Stimulated activated CD4-positive, alpha-beta T cell treated with anti-CD3 and anti-CD28 coated beads, Interleukin-2, amount 100 ng/mL, for 4 hours (primary cell): ENCODE measurements around the gene FRMD4B.
"Not testable (repeated sequence)": the region's sequence is repeated elsewhere in the genome, so short reads cannot be mapped to it uniquely, and the experiment has no call there.

Experiments used
- DNase-seq: peaks from one replicate; pipeline ENCODE4 v3.0.0-alpha.2; 2020; ENCODE audit warnings: low read depth

Gene FRMD4B

DNA sequence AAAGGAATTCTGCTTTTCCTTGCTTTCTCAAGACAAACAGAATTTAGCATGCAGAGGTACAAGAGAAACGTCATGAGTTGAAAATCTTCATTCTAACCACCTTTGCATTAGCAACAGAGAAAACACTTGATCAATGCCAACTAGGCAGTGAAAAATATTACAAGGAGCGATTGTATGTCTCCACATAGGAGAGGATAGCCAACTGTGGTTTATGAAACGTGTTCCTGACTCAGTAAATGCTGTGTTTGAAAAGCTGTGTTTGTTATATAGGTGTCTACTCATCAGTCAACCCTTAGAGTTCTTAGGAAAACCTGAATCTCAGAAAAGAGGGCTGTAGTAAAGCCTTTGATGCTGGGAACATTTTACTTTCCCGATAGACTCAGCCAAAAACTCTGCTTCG, 102.4 kb downstream of the FRMD4B start:
- no peak for DNase-seq

DNA sequence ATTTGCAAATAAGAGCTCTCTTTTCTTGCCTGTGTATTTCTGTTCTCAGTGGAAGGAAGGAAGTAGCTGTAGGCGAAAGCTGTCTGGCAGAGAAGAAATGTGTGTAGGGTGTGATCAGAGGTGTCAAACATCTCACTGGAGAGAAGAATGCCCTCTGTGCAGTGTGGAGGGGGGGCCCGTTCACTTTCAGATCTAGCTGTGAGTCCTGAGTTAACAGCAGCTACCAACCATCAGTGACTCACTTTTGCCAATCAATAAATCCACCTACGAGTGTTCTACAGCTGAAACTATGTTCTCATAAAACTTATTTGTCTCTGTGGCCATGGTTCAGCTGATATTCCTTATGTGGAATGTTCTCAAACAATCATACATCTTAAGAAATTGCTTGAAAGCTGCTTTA, 103.7 kb downstream of the FRMD4B start:
- DNase-seq = peak; percentile 63

DNA sequence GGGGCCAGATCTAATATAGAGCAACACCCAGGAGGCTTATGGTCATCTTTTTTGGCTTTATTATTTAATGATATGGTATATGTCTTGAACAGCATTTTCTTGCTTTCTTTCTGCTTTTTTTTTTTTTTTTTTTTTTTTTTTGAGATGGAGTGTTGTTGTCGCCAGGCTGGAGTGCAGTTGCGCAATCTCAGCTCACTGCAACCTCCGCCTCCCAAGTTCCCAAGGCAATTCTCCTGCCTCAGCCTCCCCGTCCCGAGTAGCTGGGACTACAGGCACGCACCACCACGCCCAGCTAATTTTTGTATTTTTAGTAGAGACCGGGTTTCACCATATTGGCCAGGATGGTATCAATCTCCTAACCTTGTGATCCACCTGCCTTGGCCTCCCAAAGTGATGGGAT, 108.5 kb downstream of the FRMD4B start:
- DNase-seq = not testable (repeated sequence)

DNA sequence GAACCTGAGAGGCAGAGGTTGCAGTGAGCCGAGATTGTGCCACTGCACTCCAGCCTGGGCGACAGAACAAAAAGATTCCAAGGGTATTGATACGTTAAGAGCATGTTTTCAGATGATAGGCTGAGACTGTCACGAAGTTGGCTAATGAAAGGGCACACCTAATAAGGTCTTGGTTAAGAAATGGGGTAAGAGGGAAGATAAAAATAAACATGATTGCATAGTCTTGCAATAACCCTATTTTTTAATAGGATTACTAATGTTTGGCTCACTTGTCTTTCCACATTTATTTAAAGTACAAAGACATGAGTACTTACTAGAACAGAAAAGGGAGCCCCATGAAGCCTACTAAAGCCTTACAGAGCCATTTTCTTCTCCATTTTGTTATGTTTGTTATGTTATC, 109.0 kb downstream of the FRMD4B start:
- DNase-seq = no peak

DNA sequence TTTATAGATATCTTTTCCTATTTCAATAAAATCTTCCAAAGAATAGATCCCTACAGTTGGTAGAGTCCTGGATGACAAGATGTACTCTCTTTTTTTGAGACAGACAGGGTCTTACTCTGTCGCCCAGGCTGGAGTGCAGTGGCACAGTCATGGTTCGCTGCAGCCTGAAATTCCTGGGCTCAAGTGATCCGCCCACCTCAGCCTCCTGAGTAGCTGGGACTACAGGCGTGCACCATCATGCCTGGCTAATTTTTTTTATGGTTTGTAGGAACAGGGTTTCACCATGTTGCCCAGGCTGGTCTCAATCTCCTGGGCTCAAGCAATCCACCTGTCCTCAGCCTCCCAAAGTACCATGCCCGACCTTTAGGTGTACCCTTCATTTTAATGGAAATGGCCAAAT, 109.7 kb downstream of the FRMD4B start:
- not testable (repeated sequence) for DNase-seq

DNA sequence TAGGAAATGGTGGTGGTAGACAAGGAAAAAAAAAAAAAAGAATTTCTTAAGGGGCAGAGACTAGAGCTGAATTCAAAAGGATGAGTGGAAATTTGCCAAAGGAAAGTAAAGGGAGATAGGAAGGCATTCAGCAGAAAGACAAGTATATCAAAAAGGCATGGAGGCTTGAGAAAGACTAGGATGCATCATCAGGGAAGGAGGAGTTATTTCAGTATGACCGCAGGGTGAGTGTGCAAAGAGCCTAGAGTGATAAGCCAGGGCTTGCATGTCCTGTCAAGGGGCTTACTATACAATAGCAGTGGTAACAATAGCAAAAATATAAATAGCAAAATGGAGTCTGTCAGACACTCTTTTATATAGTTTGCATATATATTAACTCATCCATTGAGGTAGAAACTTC, 112.0 kb downstream of the FRMD4B start:
- no peak for DNase-seq

DNA sequence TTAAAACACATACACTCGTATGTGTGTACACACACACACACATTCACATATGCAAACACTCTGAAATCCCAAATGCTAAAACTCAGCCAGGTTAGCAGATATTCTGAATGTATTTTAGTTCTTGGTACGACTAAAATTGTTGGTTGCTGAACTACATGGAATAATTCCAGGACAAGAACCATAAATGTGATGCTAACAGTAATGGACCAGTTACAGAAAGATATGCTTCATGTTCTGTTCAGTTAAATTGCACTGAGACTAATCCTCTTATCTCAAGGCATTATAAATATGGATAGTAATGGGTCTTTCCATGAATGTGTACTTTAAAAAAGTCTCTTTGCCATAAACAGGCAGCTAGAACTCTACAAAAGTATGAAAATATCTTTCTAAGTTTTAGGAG, 113.3 kb downstream of the FRMD4B start:
- DNase-seq = no peak

DNA sequence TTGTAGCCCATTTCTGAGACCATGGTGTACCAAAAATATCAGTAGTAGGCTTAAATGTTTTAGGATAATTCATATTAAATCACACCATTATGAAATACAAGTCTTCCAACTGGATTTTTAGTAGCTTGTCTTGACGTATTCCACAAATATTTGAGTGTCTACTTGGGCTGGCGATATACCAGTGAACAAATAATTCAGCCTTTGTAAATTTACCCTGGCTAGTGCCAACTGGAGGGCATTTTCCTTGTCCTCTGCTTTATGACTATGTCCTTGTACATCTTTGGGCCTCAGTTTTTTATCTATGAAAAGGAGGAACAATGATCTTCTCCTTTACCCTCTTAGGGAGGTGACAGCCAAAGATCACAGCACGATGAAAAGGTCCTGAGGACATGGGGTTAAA, 114.8 kb downstream of the FRMD4B start:
- no peak for DNase-seq

DNA sequence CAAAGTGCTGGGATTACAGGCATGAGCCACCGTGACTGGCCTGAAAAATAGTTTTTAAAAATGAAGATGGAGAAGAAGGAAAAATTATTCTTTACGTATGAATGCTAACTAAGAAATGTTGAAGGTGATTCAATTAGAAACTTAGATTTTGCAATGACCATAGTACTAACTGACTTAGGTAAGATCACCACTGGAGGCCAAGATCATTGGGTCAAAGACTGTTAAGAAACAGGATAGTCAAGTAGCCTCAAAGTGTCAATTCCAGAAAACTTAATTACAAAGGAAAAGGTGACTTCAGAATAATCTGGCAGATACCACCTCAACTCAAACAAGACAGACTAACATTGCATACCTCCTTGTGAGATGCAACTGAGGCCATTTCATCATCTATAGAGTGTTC, 119.3 kb downstream of the FRMD4B start:
- DNase-seq = no peak

DNA sequence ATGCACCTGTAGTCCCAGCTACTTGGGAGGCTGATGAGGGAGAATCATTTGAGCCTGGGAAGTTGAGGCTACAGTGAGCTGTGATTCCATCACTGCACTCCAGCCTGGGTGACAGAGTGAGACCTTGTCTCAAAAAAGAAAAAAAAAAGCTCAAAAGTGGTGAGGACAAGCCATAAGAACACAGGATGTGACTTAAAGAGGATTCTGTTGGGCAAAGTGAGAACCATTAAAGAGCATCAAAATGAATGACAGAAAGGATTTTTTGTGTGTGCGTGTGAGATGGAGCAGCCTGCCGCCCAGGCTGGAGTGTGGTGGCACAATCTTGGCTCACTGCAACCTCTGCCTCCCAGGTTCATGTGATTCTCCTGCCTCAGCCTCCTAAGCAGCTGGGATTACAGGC, 119.8 kb downstream of the FRMD4B start:
- not testable (repeated sequence) for DNase-seq

DNA sequence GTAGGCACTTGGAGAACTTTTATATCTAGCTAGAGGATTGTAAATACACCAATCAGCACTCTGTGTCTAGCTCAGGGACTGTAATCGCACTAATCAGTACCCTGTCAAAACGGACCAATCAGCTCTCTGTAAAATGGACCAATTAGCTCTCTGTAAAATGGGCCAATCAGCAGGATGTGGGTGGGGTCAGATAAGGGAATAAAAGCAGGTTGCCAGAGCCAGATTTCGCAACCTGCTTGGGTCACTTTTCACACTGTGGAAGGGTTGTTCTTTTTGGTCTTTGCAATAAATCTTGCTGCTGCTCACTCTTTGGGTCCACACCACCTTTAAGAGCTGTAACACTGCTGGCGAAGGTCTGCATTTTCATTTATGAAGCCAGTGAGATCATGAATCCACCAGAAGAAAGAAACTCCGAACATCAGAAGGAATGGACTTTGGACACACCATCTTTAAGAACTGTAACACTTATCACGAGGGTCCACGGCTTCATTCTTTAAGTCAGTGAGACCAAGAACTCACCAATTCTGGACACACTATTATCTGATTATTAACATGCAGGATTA, 125.0 kb downstream of the FRMD4B start:
- not testable (repeated sequence) for DNase-seq

DNA sequence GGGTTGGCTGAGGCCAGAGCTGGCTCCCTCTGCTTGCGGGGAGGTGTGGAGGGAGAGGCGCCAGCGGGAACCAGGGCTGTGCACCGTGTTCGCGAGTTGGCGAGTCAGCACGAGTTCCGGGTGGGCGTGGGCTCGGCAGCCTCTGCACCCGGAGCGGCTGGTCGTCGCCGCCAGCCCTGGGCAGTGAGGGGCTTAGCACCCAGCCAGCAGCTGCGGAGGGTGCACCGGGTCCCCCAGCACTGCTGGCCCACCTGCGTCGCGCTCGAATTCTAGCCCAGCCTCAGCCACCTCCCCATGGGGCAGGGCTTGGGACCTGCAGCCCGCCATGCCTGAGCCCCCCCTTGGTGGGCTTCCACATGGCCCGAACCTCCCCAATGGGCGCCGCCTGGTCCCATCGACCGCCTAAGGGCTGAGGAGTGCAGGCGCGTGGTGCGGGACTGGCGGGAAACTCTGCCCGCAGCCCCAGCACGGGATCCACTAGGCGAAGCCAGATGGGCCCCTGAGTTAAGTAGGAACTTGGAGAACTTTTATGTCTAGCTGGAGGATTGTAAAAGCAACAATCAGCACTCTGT, 125.6 kb downstream of the FRMD4B start:
- no peak for DNase-seq

DNA sequence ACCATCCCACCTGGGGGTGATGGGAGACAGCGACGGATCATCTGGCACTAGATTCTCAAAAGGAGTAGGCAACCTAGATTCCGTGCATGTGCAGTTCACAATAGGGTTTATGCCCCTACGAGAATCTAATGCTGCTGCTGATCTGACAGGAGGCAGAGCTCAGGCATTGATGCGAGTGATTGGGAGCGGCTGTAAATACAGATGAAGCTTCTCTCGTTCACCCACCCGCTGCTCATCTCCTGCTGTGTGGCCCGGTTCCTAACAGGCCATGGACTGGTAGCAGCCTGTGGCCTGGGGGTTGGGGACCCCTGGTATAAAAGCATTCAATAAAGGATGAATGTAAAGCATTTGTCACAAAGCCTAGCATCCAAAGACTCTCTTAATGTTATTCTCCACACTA, 126.8 kb downstream of the FRMD4B start:
- DNase-seq = no peak

DNA sequence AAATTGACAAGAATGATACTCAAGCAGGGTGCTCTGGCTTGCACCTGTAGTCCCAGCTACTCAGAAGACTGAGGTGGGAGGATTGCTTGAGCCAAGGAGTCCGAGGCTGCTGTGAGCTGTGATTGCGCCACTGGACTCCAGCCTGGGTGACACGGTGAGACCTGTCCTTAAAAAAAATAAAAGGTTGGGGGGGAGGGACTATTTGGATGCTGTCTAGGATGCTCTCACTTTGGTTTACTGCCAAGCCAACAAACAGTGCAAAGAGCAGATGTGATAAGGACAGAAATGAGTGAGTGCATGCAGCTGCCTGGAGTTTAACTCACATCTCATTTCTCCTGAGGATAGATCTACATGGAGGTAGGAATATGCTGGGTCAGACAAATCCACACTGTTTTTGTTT, 130.0 kb downstream of the FRMD4B start:
- no peak for DNase-seq

DNA sequence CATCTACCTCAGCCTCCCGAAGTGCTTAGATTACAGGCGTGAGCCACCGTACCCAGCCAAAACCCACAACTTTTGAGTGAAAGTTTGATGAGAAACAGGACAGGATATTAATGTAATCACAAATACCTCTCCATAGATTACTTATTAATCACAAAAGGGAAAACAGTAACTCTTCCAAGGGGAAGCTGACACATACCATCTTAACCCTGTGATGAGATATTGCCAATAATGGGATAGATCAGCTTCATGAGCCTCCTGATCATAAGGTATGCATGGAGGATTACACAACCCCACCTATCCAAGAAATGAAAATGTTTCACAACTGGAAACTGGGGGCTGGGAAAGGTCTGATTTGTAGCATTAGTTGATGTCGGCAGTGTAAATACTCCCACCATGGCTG, 131.5 kb downstream of the FRMD4B start:
- DNase-seq = no peak

DNA sequence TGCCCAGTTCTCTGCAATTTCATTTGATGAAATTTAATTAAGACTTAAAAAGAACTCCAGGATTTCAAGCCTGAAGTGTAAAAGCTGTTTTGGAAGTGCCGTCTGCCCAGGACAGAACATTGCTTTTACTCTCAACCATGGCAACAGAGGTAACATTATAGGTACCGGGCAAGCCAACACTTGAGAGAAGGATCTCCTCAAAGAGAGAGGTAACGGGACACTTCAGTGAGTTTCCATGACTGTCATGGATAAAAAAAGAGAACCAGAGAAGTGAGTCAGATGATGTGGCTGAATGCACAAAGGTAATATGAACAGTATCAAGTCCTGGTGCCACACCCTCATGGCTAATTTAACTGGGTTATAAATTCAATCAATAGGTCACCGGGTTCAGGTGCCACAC, 133.3 kb downstream of the FRMD4B start:
- no peak for DNase-seq

DNA sequence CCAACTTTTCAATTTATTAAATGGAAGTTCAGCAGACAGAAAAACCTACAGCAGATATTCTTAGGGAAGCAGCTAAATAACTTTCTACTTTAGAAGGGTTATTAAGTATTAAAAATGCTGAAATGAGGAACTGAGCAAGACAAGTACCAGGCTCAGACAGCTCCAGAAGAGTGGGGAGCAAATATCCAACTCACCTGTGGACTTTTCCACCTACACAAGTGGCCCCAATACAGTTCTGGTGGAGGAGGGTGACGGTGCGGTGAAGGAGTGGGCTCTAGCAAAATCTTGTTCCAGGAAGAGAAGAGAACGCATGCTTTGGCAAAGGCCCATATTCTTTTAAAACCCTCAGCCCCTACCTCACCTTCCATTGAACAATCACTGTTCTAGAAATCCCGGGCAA, 133.7 kb downstream of the FRMD4B start:
- DNase-seq = no peak

DNA sequence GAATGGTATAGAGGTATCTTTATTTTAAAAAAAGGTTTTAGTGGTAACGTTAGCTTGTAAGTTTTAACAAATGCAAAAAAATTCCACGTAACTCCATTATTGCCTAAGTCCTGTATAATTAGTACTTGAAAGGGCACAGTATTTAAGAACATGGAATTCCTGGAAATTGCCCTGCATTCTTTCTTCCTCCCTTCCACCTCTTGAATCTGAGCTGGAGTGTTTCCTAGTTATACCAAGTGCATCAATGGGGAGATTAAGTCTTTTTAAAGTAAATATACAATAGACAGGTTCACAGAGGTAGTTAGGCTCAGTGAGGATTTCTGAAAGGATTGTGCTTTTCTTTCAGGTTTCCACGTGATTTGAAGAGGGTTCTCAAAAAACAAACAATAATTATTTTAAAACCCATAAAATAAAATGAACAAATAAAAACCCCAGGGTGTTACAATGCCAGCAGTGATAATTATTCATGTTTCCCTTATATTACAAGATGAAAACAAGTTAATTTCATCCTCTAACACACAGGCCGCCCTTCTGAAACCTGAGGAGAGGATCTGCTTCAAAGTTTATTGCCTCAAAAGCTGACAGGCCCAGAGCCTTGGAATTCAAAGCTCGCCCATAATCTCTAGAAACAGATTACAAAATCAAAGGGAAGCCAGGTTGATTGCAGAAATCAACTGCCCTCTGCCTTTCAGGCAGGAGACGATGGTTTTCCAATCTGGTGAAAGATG, 134.6 kb downstream of the FRMD4B start:
- DNase-seq = no peak

DNA sequence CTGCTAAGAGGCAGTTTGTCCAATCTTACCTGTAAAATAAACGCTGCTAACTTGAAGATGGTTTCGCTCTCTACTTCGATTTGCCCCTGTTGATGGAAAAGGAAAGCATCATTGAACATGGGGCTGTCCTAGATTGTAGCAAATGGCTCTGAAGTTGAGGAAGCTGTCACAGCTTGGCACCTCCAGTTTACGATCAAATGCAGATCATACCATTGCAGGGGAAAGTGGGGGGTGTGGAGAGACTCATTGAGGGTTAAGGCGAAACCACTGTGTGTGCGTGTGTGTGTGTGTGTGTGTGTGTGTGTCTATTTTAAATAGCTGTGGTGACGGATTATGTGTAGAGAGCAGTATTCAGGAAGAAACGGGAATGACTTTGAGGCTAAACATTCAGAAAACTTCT, 135.9 kb downstream of the FRMD4B start:
- DNase-seq = peak; percentile 33

DNA sequence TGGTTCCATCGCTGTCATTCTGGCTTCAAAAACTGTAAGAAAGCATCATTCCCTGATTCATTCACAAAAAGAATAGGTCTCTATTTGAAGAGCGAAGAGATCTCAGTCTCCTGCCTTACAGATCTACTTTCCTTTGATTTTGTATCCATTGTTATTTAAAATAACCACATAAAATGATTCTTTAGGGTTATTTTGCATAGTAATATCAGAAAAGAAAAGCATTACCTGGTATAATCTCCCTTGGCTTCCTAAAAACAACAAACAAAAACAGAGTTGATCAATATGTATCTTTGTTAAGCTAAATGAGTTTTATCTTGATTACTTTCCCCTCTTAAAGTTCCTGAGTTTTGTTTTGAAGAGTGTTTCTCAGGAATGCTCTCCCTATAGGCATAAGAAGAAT, 136.9 kb downstream of the FRMD4B start:
- DNase-seq = no peak

DNA sequence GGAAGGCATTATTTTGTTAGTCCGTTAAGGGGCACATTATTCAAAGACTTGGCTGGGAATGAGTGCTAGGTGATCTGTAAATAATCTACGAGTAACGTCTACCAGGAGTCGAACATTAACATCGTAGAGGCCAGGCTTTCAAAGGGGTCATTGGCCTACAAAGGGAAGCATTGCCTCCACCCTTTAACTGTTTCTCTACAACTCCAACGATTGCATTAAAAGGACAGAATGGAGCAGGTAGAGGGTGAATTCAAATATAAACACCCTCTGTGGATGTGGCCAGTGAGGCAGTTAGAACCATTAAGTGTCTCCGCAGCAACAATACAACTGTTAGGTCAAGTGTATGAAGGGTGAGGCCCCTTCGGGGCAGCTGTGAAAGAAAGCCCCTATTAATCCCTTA, 137.5 kb downstream of the FRMD4B start:
- no peak for DNase-seq

DNA sequence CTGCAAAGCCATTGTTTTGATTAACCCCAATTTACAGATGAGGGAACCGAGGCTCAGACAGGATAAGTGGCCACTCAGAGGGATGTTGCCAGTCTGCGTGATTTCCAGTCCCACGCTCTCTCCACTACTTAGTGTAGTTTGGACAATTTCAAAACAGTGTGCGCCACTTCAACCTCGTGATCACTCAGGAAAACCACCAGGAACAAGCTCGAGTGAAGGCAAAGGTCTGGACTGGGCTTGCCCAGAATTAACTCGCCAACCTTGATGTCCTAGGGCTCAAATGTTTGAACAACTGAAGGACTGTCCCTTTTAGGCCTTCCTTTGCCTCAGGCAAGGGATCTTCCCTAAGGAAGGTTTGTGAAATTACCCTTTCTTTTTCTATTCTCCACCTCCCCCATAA, 139.3 kb downstream of the FRMD4B start:
- DNase-seq = no peak

DNA sequence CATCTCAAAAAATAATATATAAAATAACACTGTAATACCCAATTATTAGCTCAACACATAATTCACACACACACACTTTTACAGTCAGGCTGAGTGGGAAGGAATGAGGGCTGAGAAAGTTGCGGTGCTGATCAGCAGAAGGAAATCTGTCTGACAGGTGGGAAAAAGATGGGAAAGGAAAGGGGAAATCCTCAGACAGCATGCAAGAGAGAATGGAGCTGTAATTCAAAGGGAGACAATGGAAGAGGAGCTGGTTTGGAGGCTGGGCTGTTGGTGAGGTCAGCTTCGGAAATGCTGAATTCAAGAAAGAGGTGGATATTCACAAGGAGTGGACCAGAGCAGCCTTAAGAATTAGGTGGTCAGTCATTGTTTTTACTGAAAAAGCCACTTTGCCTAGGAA, 141.8 kb downstream of the FRMD4B start:
- DNase-seq = no peak

DNA sequence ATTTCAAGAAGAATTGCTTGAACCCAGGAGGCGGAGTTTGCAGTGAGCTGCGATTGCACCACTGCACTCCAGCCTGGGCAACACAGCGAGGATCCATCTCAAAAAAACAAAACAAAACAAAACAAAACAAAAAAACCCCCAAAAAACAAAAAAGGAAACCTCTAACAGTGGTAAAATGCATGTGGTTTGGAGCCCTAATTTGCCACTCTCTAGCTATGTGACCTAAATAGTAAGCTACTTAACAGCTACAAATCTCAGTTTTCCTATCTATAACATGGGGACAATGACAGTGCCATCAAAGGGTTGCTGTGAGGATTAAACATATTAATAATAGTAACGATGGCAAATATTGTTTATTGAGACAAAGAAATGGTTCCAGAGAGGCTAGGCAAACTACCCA, 144.1 kb downstream of the FRMD4B start:
- DNase-seq = no peak
